HK-2 (cell line): ENCODE measurements around the gene CDS2.
"Not testable (repeated sequence)": the region's sequence is repeated elsewhere in the genome, so short reads cannot be mapped to it uniquely, and the experiment has no call there.

Experiments used
- DNase-seq: peaks from one replicate; pipeline ENCODE4 v3.0.0-alpha.2; 2018; ENCODE audit not compliant: unreplicated experiment

CDS2 gene

DNA sequence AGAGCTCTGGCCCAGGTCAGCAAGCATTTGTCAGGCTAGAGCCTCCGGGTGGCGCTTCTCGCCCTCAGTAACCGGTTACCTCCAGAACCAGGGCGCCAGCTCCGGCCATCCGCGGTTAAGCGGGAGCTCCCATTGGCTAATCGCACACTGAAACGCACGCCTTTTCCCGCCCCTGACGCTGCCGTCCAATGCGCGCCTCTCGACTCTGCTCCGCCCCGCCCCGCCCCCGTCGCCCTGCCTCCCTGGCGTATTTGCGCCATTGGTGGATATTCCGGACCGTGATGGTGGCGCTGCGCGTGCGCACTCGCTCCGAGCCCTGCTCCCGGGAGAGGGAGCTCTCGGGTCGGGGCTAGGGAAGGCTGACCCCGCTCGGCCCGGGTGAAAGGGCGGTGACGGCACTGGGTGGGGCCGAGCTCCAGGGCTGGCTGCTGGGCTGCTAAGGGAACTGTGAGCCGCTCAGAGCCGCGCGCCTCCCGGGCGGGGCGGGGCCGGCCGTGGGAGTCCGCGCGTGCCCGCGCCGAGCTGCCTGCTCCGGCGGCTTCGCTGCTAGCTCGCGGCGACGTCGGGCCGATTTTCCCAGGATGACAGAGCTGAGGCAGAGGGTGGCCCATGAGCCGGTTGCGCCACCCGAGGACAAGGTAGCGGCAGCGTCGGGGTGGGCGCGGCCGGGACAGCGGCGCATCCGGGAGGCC, at the start of gene CDS2:
Gene CDS2 (plus strand): TSS at position 497 of the 692 bp plus-strand sequence. CDS start 85 bp downstream, at position 582.
- peak; percentile 100 for DNase-seq

- no peak for DNase-seq
Measured at GRCh38 chr20:5077761-5078387, 48.9 kb upstream of the CDS2 start.

DNA sequence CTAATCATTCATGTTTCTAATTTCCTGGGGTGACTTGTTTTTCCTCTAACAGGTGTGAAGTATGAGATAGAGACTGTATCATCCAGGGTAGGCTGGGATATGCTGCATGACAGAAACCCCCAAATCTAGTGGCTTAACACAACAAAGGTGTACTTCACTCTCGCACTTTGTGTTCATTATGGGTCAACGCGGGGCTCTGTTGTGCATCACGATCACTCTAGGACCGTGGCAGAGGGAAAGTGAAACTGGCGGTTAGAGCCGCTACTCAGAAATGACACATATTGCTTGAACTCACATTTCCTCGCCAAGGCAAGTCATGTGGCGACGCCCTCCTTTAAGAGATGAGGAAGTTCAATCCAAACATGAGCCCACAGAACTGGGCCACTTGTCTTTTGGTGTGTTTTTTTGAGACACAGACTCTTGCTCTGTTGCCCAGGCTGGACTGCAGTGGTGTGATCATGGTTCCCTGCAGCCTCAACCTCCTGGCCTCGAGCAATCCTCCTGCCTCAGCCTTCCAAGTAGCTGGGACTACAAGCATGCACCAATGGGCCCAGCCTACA, 48.3 kb upstream of the CDS2 start:
- no peak for DNase-seq

GRCh38 chr20:5080384-5080877, 46.4 kb upstream of the CDS2 start:
- no peak for DNase-seq

DNA sequence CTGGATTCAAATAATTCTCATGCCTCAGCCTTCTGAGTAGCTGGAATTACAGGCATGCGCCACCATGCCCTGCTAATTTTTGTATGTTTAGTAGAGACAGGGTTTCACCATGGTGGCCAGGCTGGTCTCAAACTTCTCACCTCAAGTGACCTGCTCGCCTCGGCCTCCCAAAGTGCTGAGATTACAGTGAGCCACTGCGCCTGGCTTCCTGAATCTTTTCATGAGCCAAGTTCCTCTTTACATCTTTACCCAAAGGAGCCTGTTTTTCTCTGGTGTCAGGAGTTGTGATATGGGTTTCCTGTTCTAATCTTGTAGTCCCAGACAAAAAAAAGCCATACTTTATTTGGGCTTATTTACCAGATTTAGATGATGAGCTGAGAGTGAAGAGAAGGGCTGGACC, 41.4 kb upstream of the CDS2 start:
- no peak for DNase-seq

DNA sequence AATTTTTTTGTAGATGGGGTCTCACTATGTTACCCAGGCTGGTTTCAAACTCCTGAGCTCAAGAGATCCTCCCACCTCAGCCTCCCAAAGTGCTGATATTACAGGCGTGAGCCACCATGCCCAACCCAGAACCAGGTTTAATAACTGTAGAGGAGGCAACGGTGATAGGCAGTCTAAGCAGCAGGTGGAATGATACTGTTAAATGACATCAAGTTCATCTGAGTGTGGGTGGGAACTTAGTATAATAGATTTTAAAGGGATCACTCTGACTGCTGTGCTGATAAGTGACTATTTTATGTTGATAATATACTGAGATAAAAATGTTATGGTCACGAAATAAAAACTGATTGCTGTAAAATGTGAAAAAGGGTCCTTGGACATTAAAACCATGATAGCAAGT, 38.1 kb upstream of the CDS2 start:
- no peak for DNase-seq

- DNase-seq = no peak
Measured at GRCh38 chr20:5090191-5090590, 36.6 kb upstream of the CDS2 start.

DNA sequence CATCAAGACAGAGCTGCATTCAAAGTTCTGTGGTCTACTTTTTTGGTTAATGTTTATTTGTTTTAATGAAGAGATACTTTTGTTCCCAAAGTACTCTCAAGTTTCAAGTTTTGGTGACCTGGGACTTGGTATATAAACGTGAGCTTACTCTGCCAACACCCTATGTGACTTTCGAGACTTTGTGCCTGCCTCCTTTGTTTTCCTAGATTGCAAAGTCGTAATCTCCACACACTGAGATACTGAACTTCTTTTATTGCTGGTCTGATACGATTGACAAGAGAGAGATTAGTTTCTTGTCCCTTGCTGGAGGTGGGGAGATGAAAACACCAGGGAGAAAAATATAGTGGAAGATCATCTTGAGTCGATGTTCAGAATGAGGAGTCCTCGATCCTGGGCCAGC, 34.9 kb upstream of the CDS2 start:
- DNase-seq = no peak

- no peak for DNase-seq
Measured at GRCh38 chr20:5092765-5093339, 34.0 kb upstream of the CDS2 start.

DNA sequence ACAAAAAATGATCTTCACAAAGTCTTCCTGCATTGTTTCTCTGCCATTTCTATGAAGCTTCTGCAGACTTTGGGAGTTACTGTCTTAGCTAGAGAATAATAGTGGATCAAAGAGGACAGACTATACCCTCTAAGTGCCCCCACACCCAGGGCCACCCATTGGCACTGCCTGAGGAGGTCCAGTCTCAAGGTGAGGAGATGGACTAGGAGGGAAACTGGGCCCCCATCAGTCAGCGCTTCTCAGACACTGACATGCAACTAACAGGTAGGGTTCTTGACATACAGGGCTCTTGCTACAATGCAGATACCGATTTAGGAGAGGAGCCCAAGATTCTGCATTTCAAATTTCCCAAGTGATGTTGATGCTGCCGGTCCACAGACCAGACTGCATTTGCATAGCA, 31.4 kb upstream of the CDS2 start:
- DNase-seq = no peak

- DNase-seq = no peak
Measured at GRCh38 chr20:5095931-5096330, 30.9 kb upstream of the CDS2 start.

DNA sequence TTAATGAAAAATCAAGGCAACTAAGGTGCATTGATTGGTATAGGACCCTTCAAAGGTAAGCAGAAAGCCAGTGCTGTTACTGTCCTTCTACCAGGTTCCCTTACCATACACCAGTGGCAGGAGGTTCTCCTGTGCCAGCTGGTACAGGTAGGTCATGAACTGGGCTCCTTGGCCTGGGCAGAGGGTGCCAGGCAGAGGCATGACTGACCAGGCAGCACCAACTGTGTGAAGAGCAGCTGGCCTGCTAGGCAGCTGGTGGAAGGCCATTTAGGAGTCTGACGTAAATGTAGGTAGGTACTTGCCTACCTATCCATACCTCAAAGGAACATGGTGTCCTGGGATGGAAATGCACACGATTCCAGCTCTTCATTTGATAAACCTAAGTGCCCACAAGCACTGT, 30.3 kb upstream of the CDS2 start:
- DNase-seq = no peak

- not testable (repeated sequence) for DNase-seq
Measured at GRCh38 chr20:5099009-5099408, 27.8 kb upstream of the CDS2 start.

DNA sequence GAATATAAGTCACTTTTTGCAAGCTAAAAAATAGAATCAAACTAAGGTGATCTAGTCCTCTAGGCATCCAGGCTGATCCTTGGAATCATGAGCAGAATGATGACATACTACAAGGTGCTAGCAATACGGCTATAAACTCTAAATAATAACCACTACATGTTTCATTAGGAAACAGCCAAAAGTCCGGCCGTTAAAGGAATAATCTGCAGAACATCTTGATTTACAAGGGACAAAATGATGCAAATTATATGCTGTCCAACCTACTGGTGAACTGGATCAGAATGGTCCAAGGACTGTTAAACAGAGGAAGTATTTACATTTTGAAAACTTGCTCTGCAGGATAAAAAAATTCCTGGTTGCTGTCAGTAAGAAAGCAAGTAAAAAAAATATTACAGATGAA, 26.9 kb upstream of the CDS2 start:
- not testable (repeated sequence) for DNase-seq

GRCh38 chr20:5100684-5101347, 26.0 kb upstream of the CDS2 start:
- DNase-seq = peak; percentile 74

- DNase-seq = no peak
Measured at GRCh38 chr20:5104479-5104878, 22.3 kb upstream of the CDS2 start.

- no peak for DNase-seq
Measured at GRCh38 chr20:5109276-5109675, 17.5 kb upstream of the CDS2 start.

- DNase-seq = no peak
Measured at GRCh38 chr20:5113615-5113986, 13.2 kb upstream of the CDS2 start.

GRCh38 chr20:5114403-5114802, 12.4 kb upstream of the CDS2 start:
- no peak for DNase-seq

DNA sequence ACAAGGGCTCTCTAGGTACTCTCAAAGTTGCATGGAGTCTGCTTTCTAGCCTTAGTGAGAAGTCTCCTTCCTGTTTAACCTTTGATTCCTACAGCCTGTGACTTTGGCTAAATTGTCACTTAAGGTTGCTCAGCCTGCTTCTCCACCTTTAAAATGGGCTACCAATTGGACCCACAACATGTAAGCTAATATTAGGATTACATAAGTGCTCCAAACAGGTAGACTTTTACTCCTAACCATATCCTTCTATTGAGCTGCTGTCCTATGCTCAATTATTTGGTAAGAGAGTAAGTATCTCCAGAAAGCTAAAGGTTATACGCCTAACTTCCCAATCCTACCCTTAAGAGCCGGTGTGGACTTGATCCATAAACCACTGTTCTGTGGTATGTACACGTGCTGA, 9.9 kb upstream of the CDS2 start:
- no peak for DNase-seq

DNA sequence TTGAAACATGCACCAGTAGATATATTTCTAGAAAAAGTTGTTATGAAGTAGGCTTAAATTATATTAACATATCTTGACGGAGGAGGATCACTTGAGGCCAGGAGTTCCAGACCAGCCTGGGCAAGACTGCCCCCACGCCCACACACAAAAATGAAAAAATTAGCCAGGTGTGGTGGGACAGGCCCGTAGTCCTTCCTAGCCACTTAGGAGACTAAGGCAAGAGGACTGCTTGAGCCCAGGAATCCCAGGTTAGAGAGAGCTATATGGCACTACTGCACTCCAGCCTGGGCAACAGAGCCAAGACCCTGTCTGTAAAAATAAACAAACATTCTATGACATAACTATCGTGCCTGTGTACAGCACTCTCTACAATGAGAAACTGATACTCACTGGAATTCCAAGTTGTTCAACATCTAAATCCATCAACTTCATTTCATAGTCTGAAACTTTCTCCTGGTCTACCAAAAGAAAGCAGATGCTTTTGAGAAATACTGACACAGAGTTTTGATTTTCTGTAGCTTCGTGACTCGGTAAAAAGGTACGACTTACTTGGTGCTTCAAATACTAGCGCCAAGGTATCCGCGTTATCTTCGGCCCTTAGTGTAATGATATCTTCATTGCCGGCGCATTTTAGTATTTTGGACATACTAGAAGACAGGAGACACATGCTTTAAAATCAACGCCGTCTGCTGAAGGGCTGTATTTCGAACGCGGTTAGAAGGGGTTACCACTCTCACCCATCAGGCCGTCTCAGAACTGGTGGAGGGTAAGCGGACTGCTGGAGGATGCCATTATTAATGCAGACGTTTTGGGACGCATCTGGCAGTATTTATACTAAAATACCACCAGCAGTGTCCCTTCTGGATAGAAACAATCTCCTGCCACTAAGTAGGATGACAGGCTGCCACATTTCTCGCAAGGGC, 8.3 kb upstream of the CDS2 start:
- no peak for DNase-seq

- DNase-seq = no peak
Measured at GRCh38 chr20:5119143-5119434, 7.7 kb upstream of the CDS2 start.
